Endothelial cell (in vitro differentiated cells): ENCODE measurements around the gene NF2. TPM values are rescaled to one million over a fixed set of nuclear protein-coding genes. Genes with fewer than 3 reads are reported as not detected.
A peak's percentile ranks its signal among the peaks of the same experiment; 100 is the strongest.

Experiments used
- DNase-seq: peaks from one replicate; pipeline ENCODE4 v3.0.0; 2021; ENCODE audit warnings: low spot score
- H3K27ac Mint-ChIP-seq: one replicate; pipeline ENCODE4 v1.8.0; 2021; ENCODE audit warnings: mixed read lengths, inconsistent platforms; ENCODE audit not compliant: unreplicated experiment
- H3K27me3 Mint-ChIP-seq: one replicate; pipeline ENCODE4 v1.8.0; 2021; ENCODE audit warnings: mild to moderate bottlenecking, moderate library complexity, mixed read lengths, inconsistent platforms; ENCODE audit not compliant: unreplicated experiment
- H3K36me3 Mint-ChIP-seq: one replicate; pipeline ENCODE4 v1.8.0; 2021; ENCODE audit warnings: mild to moderate bottlenecking, low read depth, mixed read lengths, inconsistent platforms; ENCODE audit not compliant: unreplicated experiment
- H3K4me1 Mint-ChIP-seq: one replicate; pipeline ENCODE4 v1.8.0; 2021; ENCODE audit warnings: mild to moderate bottlenecking, mixed read lengths, inconsistent platforms; ENCODE audit not compliant: unreplicated experiment
- H3K4me3 Mint-ChIP-seq: one replicate; pipeline ENCODE4 v1.8.0; 2021; ENCODE audit warnings: mild to moderate bottlenecking, mixed read lengths, inconsistent platforms; ENCODE audit not compliant: unreplicated experiment
- H3K9me3 Mint-ChIP-seq: one replicate; pipeline ENCODE4 v1.8.0; 2021; ENCODE audit warnings: mixed read lengths, inconsistent platforms; ENCODE audit not compliant: unreplicated experiment
- CTCF ChIP-seq: fragments of 200-600 bp; sonication (generic); IDR thresholded peaks from one replicate; pipeline ENCODE4 v1.5.0; 2021; ENCODE audit warnings: antibody characterized with exemption; ENCODE audit not compliant: unreplicated experiment
- total RNA-seq: library from RNA; stranded (reverse); fragmentation: NEBNext Ultra II Directional; extraction: Animal tissue kit (Norgen Biotek cat#: 25700); gene quantifications from one replicate; pipeline ENCODE4 v1.2.1, GENCODE V29; 2021; ENCODE audit not compliant: unreplicated experiment

Gene NF2
- total RNA-seq, 1 donor from 2014 or later: 44.3 TPM

GRCh38 chr22:29654882-29655281, 51.4 kb downstream of the NF2 start:
- H3K27ac Mint-ChIP-seq: no peak overlapping the region
- no peaks in the 10 kb centered on the region for H3K9me3 Mint-ChIP-seq
- H3K4me1 Mint-ChIP-seq: no peaks in the 10 kb centered on the region
- DNase-seq: no peak
- H3K36me3 Mint-ChIP-seq: peaks cover 6% of the 10 kb centered on the region
- no peak overlapping the region for H3K4me3 Mint-ChIP-seq
- no peak for TF ChIP-seq CTCF
- H3K27me3 Mint-ChIP-seq: no peaks in the 10 kb centered on the region

GRCh38 chr22:29658176-29658575, 54.7 kb downstream of the NF2 start:
- TF ChIP-seq CTCF: no peak
- DNase-seq: no peak
- H3K9me3 Mint-ChIP-seq: no peaks in the 10 kb centered on the region
- no peak overlapping the region for H3K27ac Mint-ChIP-seq
- H3K27me3 Mint-ChIP-seq: no peaks in the 10 kb centered on the region
- H3K36me3 Mint-ChIP-seq: peaks cover 6% of the 10 kb centered on the region
- H3K4me1 Mint-ChIP-seq: peaks cover 8% of the 10 kb centered on the region
- peak overlapping the region; percentile 60 for H3K4me3 Mint-ChIP-seq

- Mint-ChIP-seq H3K9me3 (no peaks in the 10 kb centered on the region), H3K27ac (no peak overlapping the region), H3K36me3 (peaks cover 6% of the 10 kb centered on the region), H3K27me3 (no peaks in the 10 kb centered on the region), H3K4me1 (peaks cover 8% of the 10 kb centered on the region), H3K4me3 (no peak overlapping the region)
- no peak for DNase-seq
- TF ChIP-seq CTCF: no peak
Measured at GRCh38 chr22:29660021-29660420, 56.6 kb downstream of the NF2 start.

GRCh38 chr22:29661336-29661735, 57.9 kb downstream of the NF2 start:
- H3K9me3 Mint-ChIP-seq: no peaks in the 10 kb centered on the region
- H3K27ac Mint-ChIP-seq: no peak overlapping the region
- peaks cover 8% of the 10 kb centered on the region for H3K4me1 Mint-ChIP-seq
- peaks cover 3% of the 10 kb centered on the region for H3K36me3 Mint-ChIP-seq
- no peak overlapping the region for H3K4me3 Mint-ChIP-seq
- H3K27me3 Mint-ChIP-seq: peaks cover 1% of the 10 kb centered on the region
- TF ChIP-seq CTCF: no peak
- no peak for DNase-seq

GRCh38 chr22:29663180-29663821, 59.9 kb downstream of the NF2 start:
- no peak for TF ChIP-seq CTCF
- Mint-ChIP-seq H3K36me3 (peaks cover 7% of the 10 kb centered on the region), H3K4me1 (peaks cover 8% of the 10 kb centered on the region)

More at GRCh38 chr22:29663180-29663821, 59.9 kb downstream of the NF2 start:
- H3K4me3 Mint-ChIP-seq: no peak overlapping the region
- no peaks in the 10 kb centered on the region for H3K9me3 Mint-ChIP-seq
- no peak for DNase-seq
- no peak overlapping the region for H3K27ac Mint-ChIP-seq
- peaks cover 1% of the 10 kb centered on the region for H3K27me3 Mint-ChIP-seq
